Activated effector memory CD4-positive, alpha-beta T cell treated with Interleukin-2 at 50 U/mL for 16 hours (primary cell): ENCODE results near the gene ASB4.
"Not testable (repeated sequence)": the region's sequence is repeated elsewhere in the genome, so short reads cannot be mapped to it uniquely, and the experiment has no call there.

Experiments
- DNase-seq: peaks from one replicate; pipeline ENCODE4 v3.0.0-alpha.2; 2020

The ASB4 gene

GRCh38 chr7:95527033-95527775 is 41.5 kb downstream of the ASB4 start:
- no peak for DNase-seq

DNA sequence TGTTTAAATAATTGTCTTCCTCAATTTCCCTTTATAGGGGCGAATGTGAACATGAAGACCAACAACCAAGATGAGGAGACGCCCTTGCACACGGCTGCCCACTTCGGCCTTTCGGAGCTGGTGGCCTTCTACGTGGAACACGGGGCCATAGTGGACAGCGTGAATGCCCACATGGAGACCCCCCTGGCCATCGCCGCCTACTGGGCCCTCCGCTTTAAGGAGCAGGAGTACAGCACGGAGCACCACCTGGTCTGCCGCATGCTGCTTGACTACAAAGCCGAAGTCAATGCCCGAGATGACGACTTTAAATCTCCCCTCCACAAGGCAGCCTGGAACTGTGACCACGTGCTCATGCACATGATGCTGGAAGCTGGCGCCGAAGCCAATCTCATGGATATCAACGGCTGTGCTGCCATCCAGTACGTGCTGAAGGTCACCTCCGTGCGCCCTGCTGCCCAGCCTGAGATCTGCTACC is 42.1 kb downstream of the ASB4 start:
- no peak for DNase-seq

GRCh38 chr7:95529701-95530100 is 44.0 kb downstream of the ASB4 start:
- DNase-seq, result no peak

DNA sequence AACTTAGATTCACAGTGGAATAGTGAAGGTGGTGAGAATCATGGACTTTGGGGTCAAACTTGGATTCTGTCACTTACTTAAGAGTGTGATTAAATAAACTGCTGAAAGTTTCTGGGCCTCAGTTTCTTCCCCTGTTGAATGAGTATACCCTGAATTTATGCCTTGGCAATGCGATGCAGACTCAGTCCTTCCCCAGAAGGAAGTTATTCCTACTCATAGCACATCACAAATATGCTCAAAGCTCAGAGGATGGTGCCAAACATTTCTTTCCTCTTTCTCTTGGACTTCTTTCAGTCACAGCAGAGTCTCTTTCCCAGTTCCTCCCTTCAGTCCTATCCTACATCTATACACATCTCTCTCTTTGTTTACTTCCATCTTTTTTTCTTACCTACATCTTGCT is 45.1 kb downstream of the ASB4 start:
- DNase-seq, result no peak

- DNase-seq, result no peak
These were observed 46.0 kb downstream of the ASB4 start for GRCh38 chr7:95531605-95532219.

GRCh38 chr7:95534796-95535195 is 49.1 kb downstream of the ASB4 start:
- no peak for DNase-seq

- DNase-seq, result no peak
These were observed 49.9 kb downstream of the ASB4 start for GRCh38 chr7:95535662-95536061.

DNA sequence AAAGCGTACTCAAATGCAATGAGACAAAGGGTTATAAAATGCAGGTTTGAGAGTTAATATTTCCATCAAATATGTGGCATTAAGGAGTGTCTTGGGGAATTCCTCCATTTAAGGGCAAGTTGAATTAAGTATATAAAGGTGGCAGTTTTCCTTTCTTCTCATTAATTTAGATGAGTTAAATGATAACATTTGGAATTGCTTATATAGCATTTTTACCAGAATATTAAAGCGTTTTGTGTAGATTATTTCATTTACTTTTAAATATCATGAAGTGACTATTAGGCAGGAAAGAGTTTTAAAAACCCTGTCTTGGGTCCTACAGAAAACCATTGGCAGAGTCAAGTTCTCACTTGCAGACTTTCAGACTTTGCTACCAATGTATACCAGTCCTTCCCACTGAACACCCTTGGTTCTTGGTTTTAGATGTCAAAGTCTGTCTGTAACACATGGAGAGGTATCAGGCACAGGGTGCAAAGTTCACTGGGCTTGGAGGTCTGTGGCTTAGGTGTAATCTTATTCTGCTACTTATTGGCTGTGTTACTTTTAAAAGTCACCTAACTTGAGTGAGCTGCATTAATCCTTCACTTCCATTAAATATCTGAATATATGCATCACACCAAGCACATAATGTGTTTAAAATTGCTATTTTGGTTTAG is 51.0 kb downstream of the ASB4 start:
- no peak for DNase-seq

DNA sequence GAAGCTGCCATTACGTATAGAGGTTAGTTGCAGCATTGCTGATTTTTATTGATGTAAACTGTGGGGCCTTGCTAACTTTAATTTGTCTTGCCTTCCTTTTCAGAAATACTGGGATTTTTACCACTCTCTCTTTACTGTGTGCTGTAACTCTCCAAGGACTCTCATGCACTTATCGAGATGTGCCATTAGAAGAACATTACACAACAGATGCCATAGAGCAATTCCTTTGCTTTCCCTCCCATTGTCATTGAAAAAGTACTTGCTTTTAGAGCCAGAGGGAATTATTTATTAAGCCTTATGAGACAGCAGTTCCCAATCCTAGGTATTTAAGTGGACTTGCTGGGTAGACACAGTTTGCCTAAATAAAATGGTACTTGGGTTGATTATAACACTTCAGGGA is 51.7 kb downstream of the ASB4 start:
- DNase-seq, result no peak

GRCh38 chr7:95539426-95539825 is 53.7 kb downstream of the ASB4 start:
- DNase-seq, result no peak

- DNase-seq, result no peak
These were observed 54.6 kb downstream of the ASB4 start for GRCh38 chr7:95540366-95540765.

DNA sequence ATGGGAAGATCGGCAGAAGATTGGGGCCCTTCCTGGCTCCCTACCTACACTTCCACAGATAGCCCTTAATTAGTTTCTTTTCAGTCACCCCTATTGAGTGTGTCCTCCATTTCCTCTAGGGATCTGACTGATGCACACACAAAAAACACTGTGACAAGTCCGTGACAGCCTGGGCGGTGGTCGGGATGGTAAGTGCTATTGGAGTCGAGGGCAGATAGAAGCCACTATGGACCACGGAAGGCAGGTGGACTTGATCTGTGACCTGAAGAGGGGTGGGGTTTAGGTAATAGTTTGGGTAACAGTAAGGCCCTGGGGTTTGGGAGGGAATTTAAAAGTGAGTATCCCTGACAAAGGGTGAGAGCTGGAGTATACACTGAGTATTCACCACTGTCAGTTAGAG is 57.6 kb downstream of the ASB4 start:
- no peak for DNase-seq

DNA sequence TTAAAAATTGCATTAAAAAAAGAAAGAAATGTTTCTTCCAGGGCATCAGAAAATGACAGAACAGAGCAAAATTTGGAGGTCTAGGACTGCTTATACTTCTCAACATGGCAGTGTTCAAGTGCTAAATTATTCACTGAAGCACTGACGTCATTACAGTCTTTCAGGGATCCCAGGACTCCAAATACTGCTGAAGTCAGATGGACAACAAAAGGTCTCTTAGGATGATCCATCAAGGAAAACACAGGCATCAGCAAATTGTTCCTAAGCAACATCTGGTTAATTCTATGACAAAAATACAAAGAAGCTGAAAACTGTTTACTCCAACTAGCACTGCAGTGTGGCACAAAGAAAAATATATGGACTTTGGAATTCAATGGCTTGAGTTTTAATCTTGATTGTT is 58.4 kb downstream of the ASB4 start:
- DNase-seq, result no peak

DNA sequence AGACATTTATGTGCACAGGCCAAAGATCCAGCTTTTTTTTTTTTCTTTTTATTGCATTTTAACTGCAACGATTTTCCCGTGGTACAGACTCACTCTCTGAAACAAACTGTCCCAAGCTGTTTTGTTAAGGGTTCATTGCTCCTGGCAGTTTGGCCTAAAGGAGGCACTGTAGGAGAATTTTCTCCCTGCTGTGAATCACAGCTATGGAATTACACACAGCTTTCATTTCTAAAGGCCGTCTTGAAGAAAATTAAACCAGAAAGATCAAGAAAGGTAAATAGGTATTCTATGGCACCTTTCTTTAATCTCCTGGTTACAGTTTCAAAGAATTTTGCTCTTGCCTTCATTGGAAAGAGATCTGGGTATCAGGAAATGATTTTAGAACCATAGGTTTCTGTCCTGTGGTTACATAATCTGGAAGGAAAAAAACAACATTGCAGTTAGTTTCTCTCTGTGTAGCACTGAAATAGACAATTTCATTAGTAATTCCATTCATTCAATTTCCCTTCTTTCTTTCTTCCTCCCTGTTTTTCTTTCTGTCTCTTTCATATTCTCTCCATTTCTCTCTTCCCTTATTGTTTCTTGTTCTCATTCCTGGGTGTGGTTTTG is 59.4 kb downstream of the ASB4 start:
- DNase-seq, result no peak

DNA sequence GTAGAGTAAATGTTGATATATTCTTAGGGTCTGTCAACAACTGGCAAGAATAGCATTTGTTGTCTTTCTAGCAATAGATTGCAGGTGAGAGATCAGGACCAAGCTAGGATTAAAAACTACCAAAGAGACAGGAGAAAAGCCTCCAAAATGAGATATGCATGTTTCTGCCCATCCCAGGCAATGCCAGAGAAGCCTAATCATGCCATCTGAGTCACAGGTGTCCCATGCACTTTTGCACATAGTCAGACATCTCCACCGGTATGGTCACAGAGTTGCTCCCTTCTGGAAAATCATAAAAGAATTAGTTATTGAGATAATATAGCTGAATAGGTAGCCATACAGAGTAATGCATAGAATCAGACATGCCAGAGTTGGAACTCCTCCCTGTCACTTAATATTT is 59.9 kb downstream of the ASB4 start:
- no peak for DNase-seq

DNA sequence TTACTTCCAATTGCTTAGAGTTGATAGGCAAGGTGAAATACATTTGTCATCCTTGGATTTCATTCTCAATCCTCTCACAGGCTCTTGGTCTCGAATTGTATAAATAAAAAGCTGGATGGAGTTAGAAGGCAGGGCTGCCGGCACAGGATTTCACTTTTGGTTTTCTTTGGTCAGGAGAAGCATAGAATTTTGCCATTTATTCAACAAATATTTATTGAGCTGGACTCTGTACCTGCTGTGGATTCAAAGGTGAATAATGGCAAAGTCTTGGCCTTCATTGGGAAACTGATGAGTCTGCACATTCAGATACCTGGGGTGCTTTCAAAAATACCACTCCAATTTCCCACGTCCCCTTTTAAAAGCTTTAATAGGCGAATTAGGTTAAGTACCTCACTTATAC is 60.9 kb downstream of the ASB4 start:
- DNase-seq, result no peak

GRCh38 chr7:95547361-95548348 is 61.9 kb downstream of the ASB4 start:
- DNase-seq, result no peak

DNA sequence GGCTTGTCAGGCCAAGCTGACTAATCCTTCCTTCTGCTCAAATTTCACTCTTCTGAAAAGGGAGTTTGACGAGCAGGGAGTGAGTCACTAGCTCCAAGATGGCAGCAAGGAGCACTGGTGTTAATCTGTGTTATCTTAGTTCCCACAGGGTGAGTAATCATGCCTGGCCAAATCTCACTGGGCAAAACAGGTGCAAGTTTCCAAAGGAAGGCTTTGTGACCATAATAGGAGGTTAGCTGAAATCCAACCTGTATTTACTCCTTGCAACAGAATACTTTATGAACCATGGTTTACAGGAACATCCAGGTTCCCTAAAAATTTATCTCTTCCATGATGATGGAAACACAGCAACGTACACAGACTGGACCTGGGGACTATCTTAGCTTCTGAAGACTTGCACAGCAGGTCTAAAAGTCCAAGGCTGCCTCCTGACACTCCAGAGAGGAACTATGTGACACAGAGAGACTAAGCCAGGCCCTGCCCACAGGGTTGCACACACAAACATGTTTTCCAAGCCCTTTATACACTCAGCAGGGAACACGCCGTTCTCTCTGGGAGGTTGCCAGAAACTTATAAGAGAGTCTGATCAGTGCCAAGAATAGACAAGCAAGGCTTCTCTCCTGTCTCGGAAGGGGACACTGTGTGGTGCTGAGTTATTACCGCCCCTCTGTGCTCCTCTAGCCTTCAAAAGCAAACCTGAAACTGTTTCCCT is 64.2 kb downstream of the ASB4 start:
- no peak for DNase-seq

DNA sequence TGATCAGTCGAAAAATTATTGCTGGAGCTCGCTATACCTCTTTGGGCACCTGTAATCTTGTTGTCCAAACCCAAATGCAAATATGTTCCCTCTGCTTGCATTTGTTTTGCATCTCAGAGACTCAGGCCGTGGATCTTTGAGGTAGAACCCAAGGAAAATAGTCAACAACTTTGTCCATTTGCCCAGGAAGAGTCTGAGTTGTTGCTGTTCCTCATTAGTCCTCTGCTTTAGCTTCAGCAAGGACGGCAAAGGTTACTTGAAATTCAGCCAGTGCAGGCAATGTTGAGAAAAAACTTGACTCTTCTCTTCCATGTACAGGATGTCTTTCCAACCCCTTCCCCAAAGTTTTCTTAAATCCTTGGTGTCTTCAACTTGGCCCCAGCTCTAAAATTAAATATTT is 64.8 kb downstream of the ASB4 start:
- no peak for DNase-seq

DNA sequence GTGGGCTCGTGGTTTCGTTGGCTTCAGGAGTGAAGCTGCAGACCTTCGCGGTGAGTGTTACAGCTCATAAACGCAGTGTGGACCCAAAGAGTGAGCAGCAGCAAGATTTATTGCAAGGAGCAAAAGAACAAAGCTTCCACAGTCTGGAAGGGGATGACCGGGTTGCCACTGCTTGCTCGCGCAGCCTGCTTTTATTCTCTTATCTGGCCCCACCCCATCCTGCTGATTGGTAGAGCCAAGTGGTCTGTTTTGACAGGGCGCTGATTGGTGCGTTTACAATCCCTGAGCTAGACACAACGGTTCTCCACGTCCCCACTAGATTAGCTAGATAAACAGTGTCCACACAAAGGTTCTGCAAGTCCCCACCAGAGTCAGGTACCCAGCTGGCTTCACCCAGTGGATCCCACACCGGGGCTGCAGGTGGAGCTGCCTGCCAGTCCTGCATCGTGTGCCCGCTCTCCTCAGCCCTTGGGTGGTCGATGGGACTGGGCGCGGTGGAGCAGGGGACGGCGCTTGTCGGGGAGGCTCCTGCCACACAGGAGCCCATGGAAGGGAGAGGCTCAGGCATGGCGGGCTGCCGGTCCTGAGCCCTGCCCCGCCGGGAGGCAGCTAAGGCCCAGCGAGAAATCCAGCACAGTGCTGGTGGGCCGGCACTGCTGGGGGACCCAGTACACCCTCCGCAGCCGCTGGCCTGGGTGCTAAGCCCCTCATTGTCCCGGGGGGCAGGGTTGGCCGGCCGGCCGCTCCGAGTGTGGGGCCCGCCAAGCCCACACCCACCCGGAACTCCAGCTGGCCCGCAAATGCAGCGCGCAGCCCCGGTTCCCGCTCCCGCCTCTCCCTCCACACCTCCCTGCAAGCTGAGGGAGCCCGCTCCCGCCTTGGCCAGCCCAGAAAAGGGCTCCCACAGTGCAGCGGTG is 66.5 kb downstream of the ASB4 start:
- DNase-seq, result not testable (repeated sequence)

DNA sequence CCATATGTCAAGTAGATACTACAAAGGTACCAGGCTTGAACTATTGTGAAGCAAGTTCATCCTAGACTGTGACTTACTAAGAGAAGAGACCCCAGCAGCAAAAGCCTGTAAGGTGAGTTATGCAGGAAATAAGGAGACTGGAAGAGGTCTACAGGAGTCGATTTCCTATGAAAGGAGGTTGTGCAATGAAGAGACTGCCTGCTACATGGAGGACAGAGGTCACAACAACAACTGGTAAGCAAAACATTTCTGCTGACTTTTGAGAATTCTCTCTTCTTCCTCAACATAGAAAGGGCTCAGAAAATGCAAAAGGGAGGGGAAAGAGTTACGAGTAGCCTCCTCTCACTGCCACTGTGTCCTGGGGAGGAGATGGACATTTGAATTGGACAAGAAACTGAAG is 68.2 kb downstream of the ASB4 start:
- no peak for DNase-seq
